G401 (cell line): Measurements from ENCODE around the gene FLOT2. TPM values are rescaled to one million over a fixed set of nuclear protein-coding genes. Genes with fewer than 3 reads are reported as not detected.
"Not testable (repeated sequence)": the region's sequence is repeated elsewhere in the genome, so short reads cannot be mapped to it uniquely, and the experiment has no call there.

ENCODE experiments used
- DNase-seq: peaks from one replicate; pipeline ENCODE4 v3.0.0-alpha.2; 2015; ENCODE audit warnings: low spot score
- in situ Hi-C: cut with HindIII; loops from 2 replicates; pipeline ENCODE4 v1.10.0; 2016; ENCODE audit warnings: low sequenced_read_pairs, mixed read lengths
- total RNA-seq: library from RNA; depleted of rRNA; stranded (reverse); fragments of >200 nt; shearing (Covaris generic); gene quantifications from 2 replicates; pipeline ENCODE4 v1.2.3, GENCODE V29; 2014

Gene FLOT2
- total RNA-seq, 1 experiment from 2014 or later = 59.7 TPM

DNA sequence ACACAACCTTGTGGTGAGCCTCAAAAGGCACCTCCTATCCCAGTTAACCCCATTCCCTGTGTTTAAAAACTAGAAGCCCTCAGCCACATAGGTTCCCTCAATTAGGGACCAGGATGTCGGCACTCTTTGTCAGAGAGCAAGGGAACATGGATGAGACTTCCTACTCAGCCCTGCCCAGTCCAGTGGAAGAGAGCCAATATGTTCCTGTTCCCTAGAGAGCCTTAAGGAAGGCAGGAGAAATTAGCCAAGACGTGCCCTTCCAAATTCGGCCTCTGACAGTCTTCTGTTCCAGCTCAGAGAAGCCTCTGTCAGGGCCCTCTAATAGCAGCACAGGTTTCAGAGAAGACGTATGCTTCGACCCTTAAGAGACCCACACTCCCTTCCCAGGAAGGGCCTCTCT, 19.9 kb upstream of the FLOT2 start:
- DNase-seq = no peak
- in situ Hi-C loops = no loop called here

DNA sequence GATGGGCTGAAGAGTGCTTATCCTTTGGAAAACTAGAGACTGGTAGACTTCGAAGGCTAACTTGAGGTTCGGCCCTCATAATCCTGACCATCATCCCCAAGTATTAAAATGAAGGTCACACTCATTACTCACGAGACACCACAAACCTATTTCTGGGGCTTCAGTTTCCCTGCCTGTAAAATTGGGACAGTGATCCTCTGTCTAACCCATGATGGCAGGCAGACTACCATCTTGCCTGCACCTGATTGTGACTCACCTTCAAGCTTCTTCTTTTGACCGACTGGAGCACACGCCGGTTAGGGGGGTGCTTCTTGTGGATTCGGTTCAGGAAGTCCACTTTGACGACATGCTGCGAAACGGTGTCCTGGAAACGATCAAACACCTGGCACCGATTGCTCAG, 19.5 kb upstream of the FLOT2 start:
- DNase-seq = no peak
- in situ Hi-C loops = no loop called here

DNA sequence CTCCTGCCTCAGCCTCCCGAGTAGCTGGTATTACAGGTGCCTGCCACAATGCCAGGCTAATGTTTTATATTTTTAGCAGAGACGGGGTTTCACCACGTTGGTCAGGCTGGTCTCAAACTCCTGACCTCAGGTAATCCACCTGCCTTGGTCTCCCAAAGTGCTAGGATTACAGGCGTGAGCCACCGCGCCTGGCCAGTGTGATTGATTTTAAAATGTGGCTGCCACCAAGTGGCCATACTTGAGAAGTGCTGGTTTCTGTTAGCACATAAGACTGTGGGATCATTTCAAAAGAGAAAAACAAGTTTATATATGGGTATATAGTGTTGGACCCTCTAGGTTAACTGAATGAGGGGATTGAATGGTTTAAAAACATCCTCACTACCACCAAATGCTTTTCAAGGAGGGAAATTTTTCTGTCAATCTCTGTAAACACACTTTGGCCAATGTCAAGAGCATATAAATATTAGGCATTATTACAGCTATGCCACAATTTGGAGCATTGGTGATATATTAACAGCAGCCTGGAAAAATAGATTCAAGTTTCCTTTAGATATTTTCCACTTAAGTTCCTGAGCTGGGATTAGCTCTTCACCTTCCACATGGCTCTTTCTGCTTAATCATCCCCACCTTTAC, 18.9 kb upstream of the FLOT2 start:
- in situ Hi-C loops = no loop called here
- peak; percentile 69 for DNase-seq

DNA sequence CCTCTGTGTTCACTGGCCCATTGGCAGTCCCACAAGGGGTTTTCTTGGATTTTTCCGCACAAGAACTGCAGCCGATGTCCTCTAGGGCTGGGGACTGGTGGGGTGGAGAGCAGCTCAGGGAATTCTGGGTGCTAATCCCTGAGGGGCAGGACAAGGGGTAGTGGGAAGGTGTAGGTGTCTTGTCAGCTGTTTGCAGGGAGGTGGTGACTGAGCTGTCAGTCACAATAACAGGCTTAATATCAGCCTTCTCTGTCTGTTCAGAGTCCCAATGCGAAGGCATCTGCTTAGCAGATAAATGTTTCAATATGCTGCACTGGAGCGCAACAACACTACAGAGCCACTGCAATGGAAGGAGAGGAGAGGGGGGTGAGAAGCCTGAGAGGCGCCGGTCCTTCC, 15.4 kb upstream of the FLOT2 start:
- DNase-seq = no peak
- in situ Hi-C loops = no loop called here

DNA sequence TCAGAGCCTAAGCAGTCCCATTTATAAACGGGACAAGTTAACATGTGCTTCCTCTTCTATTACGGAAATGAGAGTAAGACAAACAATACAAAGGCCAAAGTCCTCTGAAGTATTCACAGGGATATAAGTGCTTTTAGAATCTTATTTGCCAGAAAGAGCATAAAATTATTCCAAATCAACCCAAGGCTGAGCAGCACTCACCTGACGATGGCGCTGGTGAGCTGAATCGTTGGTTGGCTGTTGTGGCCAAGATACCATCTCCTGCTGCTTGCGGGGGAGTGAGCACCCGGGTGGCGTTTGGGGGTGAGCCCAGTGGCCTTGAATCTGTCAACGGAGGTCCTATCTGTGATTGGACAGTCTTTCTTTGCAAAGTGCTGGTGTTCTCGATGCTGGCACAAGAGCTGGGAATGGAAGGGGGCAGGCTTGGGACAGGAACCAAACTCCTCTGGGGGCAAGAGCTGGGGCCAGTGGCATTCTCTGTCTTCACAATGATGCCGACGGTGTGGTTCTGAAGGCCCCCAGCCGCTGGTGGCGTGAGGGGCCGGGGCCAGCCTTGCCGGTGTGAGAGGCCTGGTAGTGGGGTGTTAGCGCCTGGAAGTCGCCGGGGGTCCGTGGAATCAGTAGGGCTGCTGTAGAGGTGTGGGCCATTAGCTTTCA, 14.9 kb upstream of the FLOT2 start:
- DNase-seq = no peak
- in situ Hi-C loops = no loop called here

DNA sequence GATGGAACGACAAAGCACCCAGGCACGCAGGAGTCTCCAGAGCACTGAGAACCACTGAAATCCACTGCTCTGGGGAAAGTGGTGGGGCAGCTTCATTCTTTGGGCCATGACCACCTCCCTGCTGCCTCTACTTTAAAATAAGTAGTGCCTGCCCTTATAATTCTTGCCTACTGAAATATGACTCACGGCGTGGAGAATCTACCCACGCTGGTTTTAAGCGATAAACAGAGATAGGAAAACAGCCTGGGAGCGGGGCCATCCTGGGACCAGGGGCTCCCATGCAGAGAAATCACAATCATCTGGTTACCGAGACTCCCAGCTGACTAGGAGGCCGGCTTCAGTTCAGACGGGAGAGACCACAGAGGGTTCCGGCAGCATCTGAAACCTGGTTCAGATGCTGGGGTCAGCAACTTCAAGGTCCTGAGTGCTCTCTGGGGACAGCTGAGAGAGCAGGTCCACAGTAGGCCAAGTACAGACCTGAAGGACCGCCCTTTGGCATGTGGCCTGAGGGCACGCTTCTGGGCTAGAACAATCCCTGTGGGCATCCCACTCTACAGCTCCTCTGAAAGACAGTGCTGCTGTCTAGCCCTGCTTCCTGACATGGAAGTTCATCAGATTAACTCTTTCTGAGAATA, 14.0 kb upstream of the FLOT2 start:
- DNase-seq = no peak
- in situ Hi-C loops = no loop called here

DNA sequence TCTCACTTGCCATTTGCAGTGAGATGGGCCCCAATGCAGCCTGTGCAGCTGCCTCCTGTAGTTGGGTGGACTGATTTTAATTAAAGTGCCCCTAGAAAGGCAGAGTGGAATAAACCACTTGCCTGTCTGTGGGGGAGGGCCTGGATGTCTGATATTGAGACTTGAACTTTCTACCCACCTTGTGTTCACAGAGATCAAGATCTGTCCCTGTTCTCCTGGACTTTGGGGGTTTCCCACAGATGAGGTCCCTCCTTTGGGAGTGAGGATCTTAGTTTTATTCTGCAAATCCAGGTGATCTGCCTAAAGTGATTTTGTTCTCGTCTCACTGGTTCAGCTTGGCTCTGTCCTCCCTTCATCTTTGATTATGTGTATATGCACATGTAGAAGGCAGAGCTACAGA, 13.0 kb upstream of the FLOT2 start:
- in situ Hi-C loops = no loop called here
- no peak for DNase-seq

DNA sequence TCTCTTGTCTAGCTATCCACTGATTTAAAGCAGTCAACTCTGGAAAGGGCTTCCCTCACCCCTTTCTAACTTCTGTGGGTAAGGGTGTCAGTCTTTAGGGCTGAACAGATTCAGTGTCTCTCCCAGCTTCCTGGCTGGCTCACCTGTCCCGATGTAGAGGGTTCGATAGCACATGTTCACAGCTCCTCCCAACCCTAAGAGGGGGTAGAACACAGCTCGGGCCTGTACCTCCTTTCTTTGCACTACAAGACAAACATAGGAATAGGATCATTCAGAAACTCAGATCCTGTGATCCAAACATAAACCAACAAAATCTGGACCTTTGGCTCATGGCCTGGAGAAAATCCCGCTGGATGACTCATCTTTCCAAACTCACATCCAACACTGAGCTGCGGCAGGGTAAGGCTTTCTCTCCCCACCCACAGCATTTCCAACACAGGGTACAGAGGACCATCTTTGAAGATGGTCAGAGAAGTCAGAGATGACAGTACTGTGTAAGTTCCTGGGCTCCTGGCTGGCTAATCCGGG, 11.2 kb upstream of the FLOT2 start:
- no peak for DNase-seq
- in situ Hi-C loops = no loop called here

DNA sequence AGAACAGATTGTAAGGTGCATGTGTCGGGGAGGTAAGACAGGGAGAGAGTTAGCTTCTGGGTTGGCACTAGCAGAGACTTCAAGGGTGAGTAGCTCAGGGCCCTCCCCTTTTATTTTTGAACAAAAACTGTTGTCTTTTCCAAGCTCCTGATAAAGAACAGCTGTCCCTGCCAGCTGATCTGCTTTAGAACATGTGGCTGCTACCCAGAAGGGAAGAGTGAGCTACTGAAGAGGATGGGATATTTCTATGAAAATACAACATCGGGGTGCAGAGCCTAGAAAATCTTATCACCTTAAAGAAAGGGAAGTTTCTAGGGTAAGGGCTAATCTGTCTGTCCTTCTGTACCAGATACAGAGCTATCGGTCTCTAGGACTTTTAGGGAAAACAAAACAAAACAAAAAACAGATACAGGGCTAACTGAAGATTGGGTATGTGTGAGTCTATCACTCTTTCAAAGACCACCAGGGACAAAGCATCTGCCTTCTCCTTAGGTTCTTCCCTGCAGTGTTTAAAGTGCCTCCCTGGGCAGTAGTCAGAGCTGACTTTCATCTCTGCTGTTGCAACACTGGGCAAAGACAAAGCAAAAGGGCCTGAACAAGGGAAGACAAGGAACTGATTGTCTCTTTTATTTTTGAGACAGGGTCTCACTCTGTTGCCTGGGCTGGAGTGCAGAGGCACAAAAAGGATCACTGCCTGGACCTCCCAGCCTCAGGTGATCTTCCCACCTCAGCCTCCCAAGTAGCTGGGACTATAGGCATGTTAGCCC, 10.4 kb upstream of the FLOT2 start:
- in situ Hi-C loops = no loop called here
- no peak for DNase-seq

DNA sequence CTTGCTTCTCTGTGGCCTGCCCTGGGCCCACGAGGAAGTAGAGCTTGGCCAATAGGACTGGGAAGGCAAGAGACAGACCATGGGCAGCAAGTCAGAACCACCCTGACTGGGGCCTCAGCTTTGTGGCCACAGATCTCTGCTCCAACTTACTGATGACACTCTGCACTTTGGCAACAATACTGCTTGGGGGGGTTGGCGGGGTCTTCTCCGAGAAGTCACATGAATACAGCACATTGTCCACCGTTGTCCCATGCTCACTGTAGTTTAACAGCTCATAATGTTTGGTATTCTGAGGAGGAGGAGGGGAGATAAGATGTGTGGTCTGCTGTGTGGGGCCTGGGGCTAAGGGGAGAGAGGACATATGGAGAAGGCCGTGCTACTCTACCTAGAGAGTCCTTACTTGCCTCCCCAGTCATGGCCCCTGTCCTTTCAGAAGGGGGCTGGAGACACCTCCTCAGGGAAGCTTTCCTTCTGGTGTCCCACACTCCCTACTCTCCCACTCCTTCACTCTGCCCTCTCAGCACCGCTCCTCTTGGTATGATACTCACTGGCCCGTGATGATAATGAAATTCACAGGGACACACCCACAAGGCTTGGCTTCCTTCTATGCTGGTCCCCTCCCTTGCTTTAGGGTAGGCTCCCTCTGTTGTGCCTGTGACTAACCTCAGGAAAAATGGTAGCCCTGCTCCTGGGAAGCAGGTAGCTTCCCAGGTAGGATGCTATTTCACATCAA, 9.3 kb upstream of the FLOT2 start:
- in situ Hi-C loops = no loop called here
- no peak for DNase-seq

DNA sequence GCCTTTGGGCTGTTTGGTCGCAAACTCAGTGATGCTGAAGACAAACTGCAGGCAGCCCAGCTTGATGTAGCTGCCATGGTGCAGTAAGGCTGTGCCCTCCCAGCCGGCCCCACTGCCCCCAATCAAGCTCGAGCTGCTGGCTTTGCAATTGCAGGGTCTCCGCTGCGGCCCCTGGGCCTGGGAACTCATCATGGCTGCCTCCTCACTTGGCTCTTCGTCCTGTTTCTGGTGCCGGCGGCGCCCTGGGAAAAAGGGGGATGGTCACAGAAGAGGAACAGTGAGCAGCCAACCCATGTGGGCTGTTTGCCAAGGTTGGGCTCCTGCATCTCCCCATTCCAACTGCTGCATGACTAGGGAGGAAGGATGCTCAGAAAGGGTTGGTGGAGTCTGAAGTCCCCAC, 8.7 kb upstream of the FLOT2 start:
- in situ Hi-C loops = no loop called here
- no peak for DNase-seq

DNA sequence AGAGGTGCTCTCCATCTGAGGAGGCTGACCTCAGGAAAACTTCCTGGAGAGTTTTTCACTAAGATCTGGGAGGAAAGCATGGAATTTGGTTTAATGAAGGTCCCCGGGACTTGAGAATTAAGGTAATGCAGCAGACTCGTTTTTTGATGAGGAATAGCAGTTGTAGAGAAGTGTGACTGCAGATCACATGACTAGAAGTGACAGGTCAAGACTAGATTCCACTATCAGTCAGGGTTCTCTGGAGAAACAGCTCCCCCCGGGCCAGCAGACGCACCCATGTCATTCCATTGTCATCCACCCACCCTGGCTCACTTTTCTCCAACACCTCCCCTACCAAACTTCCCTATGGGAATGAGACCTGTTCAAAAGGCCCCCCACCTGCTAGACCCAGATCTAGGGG, 7.3 kb upstream of the FLOT2 start:
- no peak for DNase-seq
- in situ Hi-C loops = no loop called here

DNA sequence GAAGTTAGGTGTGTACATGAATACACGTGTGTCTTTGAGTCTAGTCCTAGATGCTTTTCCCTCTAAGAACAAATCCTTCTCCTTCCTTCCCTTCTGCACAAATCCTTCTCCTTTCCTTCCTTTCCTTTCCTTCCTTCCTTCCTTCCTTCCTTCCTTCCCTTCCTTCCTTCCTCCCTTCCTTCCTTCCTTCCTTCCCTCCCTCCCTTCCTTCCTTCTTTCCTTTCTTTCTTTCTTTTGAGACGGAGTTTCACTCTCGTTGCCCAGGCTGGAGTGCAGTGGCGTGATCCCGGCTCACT, 6.0 kb upstream of the FLOT2 start:
- DNase-seq, in situ Hi-C loops: not testable (repeated sequence)

DNA sequence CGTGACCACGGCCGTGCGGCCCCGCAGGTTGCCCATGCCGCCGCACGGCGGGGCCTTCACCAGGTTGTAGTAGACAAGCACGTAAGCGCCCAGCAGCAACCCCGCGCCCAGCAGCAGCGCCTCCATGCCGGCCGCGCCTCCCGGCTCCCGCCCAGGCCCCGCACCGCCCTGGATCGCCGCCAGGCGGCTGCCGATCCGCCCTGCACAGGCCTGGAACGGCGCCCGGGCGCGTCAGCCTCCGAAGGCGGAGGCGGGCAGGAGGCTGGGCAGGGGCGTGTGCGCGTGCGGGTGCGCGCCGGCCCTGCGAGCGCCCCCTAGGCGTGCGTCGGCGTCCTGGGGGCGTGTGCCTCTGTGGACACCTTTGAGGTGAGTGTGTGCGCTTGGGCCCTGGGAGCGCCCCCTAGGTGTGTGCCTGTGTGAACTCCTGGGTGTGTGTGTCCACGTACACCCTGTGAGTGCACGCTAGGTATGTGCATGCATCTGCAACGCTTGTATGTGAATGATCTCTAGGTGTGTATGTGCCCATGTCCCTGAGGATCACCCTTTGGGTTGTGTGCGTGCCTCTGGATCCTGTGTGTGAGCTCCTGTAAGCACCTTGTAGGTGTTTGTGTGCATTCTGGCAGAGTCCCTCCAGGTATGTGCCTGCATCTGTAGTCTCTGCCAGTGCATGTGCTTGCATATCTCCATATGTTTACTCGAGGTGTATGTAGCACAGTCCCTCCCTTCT, 5.4 kb upstream of the FLOT2 start, which contains the start of gene DHRS13:
TSS of gene DHRS13 (minus strand) at position 261 of the 727 bp plus-strand sequence. CDS start at position 126, 135 bp downstream.
- peak; percentile 90 for DNase-seq
- in situ Hi-C loops = no loop called here

DNA sequence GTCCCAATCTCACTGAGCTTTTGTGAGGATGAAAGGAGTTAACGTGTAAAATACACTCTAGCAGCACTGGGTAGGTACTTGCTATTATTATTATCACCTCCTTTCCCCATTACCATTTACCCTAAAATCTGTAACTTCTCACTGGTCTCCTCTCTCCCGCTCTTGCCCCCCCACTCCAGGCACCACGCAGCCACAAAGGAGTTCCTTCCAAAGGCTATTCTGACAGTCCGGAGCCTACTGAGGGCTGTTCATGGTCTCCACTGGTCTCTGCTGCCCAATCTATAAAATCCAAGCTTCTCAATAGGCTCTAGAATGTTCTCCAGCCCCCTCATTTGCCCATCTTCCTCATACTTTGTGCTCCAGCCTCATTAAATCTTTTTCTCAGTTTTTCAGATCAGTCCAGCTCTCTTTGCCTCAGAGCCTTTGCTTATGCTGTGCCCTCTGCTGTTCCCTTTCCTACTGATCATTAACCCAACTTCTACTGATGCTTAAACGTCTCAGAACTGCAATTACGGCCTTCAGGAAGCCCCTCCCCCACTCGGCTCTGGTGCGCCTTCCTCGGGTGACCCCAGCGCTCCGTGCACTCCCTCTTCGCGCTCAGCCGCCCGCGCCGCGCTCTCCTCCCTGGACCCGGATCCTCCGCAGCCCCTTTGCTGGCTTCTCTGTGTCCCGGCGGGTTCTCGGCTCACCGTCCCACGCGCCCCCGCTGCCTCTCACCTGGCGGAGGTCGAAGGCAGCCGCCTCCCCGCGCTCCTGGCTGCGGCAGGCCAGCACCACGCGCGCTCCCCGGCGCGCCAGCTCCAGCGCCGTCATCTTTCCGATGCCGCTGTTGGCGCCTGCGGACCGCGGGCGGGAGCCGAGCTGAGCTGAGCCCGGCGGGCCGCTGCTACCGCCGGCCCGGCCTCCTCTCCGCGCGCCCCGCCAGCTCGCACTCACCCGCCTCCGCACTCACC, 4.6 kb upstream of the FLOT2 start:
- in situ Hi-C loops = no loop called here
- DNase-seq = peak; percentile 47

DNA sequence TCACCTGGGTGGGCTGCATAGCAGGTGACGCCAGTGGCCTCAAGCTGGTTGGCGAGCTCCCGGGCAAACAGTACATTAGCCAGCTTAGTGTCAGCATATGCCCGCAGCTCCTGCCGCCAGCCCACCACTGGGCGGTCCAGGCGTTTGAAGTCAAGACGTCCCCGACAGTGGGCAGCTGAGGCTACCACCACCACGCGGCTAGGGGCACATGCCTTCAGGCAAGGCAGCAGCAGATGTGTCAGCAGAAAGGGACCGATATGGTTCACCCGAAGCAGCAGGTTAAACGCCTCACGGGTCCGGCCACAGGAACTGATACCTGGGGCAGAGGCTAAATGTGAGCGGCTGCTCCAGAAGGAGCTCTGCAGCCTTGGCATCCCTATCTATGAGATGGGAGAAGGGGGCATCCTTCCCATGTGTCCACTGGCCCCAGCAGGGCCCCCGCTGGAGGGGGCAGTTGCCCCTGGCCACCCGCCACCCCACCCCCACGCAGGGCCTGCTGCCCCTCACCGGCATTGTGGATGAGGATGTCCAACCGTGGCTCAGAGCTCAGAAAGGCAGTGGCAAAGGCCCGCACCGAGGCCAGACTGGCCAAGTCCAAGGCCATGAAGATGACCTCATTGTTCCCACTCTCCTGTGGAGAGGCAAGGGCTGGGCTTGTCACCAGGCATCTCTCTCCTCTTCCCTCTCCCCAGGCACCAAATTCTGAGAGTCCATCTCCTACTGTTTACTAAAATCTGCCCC, 3.6 kb upstream of the FLOT2 start:
- in situ Hi-C loops = no loop called here
- DNase-seq = peak; percentile 79

DNA sequence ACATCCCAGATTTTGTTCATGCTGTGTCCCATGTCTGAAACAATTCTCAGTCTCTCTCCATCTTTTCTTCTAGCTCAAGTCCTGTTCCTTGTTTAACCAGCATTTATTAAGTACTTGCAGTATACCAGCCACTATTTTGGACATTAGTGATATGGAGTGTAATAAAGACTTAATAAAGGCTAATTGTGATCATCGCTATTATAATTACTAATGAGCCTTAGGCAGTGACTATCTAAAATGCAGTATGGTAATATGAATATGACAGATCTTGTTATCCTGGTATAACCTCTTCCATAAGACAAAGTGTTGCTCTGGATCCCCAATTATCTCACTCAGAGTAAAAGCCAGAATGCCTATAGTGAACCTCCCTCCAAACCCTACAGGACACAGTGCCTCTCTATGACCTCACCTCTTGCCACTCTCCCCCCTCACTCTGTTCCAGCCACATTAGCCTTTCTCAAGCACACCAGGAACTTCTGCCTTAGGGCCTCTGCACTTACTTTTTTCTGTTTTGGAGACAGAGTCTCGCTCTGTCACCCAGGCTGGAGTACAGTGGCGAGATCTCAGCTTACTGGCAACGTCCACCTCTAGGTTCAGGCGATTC, 1.8 kb upstream of the FLOT2 start:
- in situ Hi-C loops = no loop called here
- DNase-seq = no peak
